H9 (cell line): ENCODE results near the gene BCAT1. TPM values are rescaled to one million over a fixed set of nuclear protein-coding genes. Genes with fewer than 3 reads are reported as not detected.

Experiments used
- DNase-seq: peaks from one replicate; pipeline ENCODE4 v3.0.0-alpha.2; 2017
- H2AFZ ChIP-seq: one replicate; pipeline ENCODE4 v1.6.1; 2013; ENCODE audit warnings: mild to moderate bottlenecking, low read length, control low read depth, moderate library complexity
- H2AK5ac ChIP-seq: 2 replicates; pipeline ENCODE4 v1.6.1; 2013; ENCODE audit warnings: low read length, control low read depth, mixed read lengths; ENCODE audit not compliant: insufficient read length
- H2BK120ac ChIP-seq: one replicate; pipeline ENCODE4 v1.6.1; 2013; ENCODE audit warnings: low read depth, mild to moderate bottlenecking, low read length, control low read depth, inconsistent platforms; ENCODE audit not compliant: poor library complexity, severe bottlenecking
- H2BK12ac ChIP-seq: 2 replicates; pipeline ENCODE4 v1.6.1; 2013; ENCODE audit warnings: low read length, control low read depth, mixed read lengths, low read depth; ENCODE audit not compliant: insufficient read length
- H2BK15ac ChIP-seq: 2 replicates; pipeline ENCODE4 v1.6.1; 2013; ENCODE audit warnings: low read depth, low read length, control low read depth
- H2BK20ac ChIP-seq: one replicate; pipeline ENCODE4 v1.6.1; 2013; ENCODE audit warnings: low read depth, mild to moderate bottlenecking, low read length, control low read depth, inconsistent platforms; ENCODE audit not compliant: poor library complexity, severe bottlenecking
- H2BK5ac ChIP-seq: 2 replicates; pipeline ENCODE4 v1.6.1; 2013; ENCODE audit warnings: low read length, control low read depth, mixed read lengths; ENCODE audit not compliant: insufficient read length
- H3K14ac ChIP-seq: 2 replicates; pipeline ENCODE4 v1.6.1; 2013; ENCODE audit warnings: low read length, control low read depth; ENCODE audit not compliant: insufficient read depth
- H3K18ac ChIP-seq: 2 replicates; pipeline ENCODE4 v1.6.1; 2013; ENCODE audit warnings: low read depth, mild to moderate bottlenecking, mixed read lengths, low read length, control low read depth; ENCODE audit not compliant: insufficient read length
- H3K23ac ChIP-seq: 2 replicates; pipeline ENCODE4 v1.6.1; 2013; ENCODE audit warnings: low read length, control low read depth, mixed read lengths, low read depth; ENCODE audit not compliant: insufficient read length
- H3K23me2 ChIP-seq: 2 replicates; pipeline ENCODE4 v1.6.1; 2013; ENCODE audit warnings: low read depth, mild to moderate bottlenecking, mixed read lengths, low read length, control low read depth; ENCODE audit not compliant: insufficient read length, poor library complexity, severe bottlenecking
- H3K27ac ChIP-seq: 2 replicates; pipeline ENCODE4 v1.5.1; 2013; ENCODE audit warnings: low read length, control low read depth, mixed read lengths, low read depth; ENCODE audit not compliant: insufficient read length
- H3K27me3 ChIP-seq: 2 replicates; pipeline ENCODE4 v1.6.1; 2013; ENCODE audit warnings: low read length, control low read depth, inconsistent platforms; ENCODE audit not compliant: insufficient read depth
- H3K4ac ChIP-seq: 2 replicates; pipeline ENCODE4 v1.6.1; 2013; ENCODE audit warnings: low read depth, mild to moderate bottlenecking, control low read depth, inconsistent platforms, low read length, moderate library complexity
- H3K4me1 ChIP-seq: 2 replicates; pipeline ENCODE4 v1.6.1; 2013; ENCODE audit warnings: low read length, control low read depth, inconsistent platforms; ENCODE audit not compliant: insufficient read depth
- H3K4me2 ChIP-seq: 2 replicates; pipeline ENCODE4 v1.6.1; 2013; ENCODE audit warnings: low read length, control low read depth, mixed read lengths; ENCODE audit not compliant: insufficient read length, insufficient read depth
- H3K56ac ChIP-seq: 2 replicates; pipeline ENCODE4 v1.6.1; 2013; ENCODE audit warnings: low read depth, mild to moderate bottlenecking, mixed read lengths, low read length, control low read depth; ENCODE audit not compliant: insufficient read length
- H3K79me1 ChIP-seq: 2 replicates; pipeline ENCODE4 v1.6.1; 2013; ENCODE audit warnings: low read depth, mild to moderate bottlenecking, moderate library complexity, low read length, control low read depth, inconsistent platforms; ENCODE audit not compliant: insufficient read depth, poor library complexity, severe bottlenecking
- H3K79me2 ChIP-seq: 2 replicates; pipeline ENCODE4 v1.6.1; 2013; ENCODE audit warnings: low read length, control low read depth, inconsistent platforms; ENCODE audit not compliant: insufficient read depth
- H3K9ac ChIP-seq: 2 replicates; pipeline ENCODE4 v1.6.1; 2013; ENCODE audit warnings: low read length, control low read depth, mixed read lengths; ENCODE audit not compliant: insufficient read length; ENCODE audit errors: extremely low read depth
- H3K9me3 ChIP-seq: one replicate; pipeline ENCODE4 v1.6.1; 2013; ENCODE audit warnings: low read depth, low read length, inconsistent platforms; ENCODE audit not compliant: control insufficient read depth
- H3T11ph ChIP-seq: one replicate; pipeline ENCODE4 v1.6.1; 2013; ENCODE audit warnings: mild to moderate bottlenecking, low read length, control low read depth, inconsistent platforms
- H4K20me1 ChIP-seq: one replicate; pipeline ENCODE4 v1.6.1; 2013; ENCODE audit not compliant: control insufficient read depth, insufficient read length, insufficient read depth
- H4K5ac ChIP-seq: 2 replicates; pipeline ENCODE4 v1.6.1; 2013; ENCODE audit warnings: low read depth, mild to moderate bottlenecking, mixed read lengths, low read length, control low read depth; ENCODE audit not compliant: insufficient read length
- H4K8ac ChIP-seq: replicated peaks from 2 replicates; pipeline ENCODE4 v1.6.1; 2013; ENCODE audit warnings: low read length, control low read depth, mixed read lengths, low read depth; ENCODE audit not compliant: insufficient read length
- H4K91ac ChIP-seq: 2 replicates; pipeline ENCODE4 v1.6.1; 2013; ENCODE audit warnings: low read depth, mild to moderate bottlenecking, moderate library complexity, mixed read lengths, low read length, control low read depth; ENCODE audit not compliant: insufficient read length
- H3K27ac Mint-ChIP-seq, 3 experiments: 2 replicates in 2 of 3; 3 replicates in 1 of 3; pipeline ENCODE4 v1.8.0; 2020 to 2021; ENCODE audit warnings: mixed read lengths in 3 of 3, mild to moderate bottlenecking in 1 of 3, moderate library complexity in 1 of 3
- H3K27me3 Mint-ChIP-seq: 2 replicates; pipeline ENCODE4 v1.8.0; 2021; ENCODE audit warnings: low read depth, mild to moderate bottlenecking, moderate library complexity, mixed read lengths
- H3K36me3 Mint-ChIP-seq, 3 experiments: 2 replicates in 2 of 3; 3 replicates in 1 of 3; pipeline ENCODE4 v1.8.0; 2020 to 2021; ENCODE audit warnings: low read depth in 3 of 3, mixed read lengths in 3 of 3; ENCODE audit not compliant: insufficient read depth in 1 of 3
- H3K4me1 Mint-ChIP-seq, 2 experiments: 2 replicates each; pipeline ENCODE4 v1.8.0; 2020; ENCODE audit warnings: mixed read lengths in 2 of 2
- H3K4me3 Mint-ChIP-seq, 2 experiments: 2 replicates in 1 of 2; 3 replicates in 1 of 2; pipeline ENCODE4 v1.8.0; 2020 to 2021; ENCODE audit warnings: mild to moderate bottlenecking in 2 of 2, mixed read lengths in 2 of 2, moderate library complexity in 1 of 2
- H3K9me3 Mint-ChIP-seq, 2 experiments: 2 replicates in 1 of 2; 3 replicates in 1 of 2; pipeline ENCODE4 v1.8.0; 2020; ENCODE audit warnings: mild to moderate bottlenecking in 2 of 2, mixed read lengths in 2 of 2, moderate library complexity in 1 of 2
- WGBS: extraction: QIAGEN DNeasy Blood & Tissue Kit; methylation state at CpG from one replicate; pipeline ENCODE4 v1.1.7; 2013; ENCODE audit warnings: missing lambda C conversion rate, low lambda C conversion rate, mixed read lengths; ENCODE audit not compliant: insufficient read length; ENCODE audit errors: extremely low coverage; 5-methylcytosine and 5-hydroxymethylcytosine counted together
- total RNA-seq: library from RNA; stranded (reverse); gene quantifications from 2 replicates; pipeline ENCODE4 v1.2.1, GENCODE V29; 2021
- TF ChIP-seq, protein P1 (sequence below): fragments of 200-600 bp; sonication (generic); conservative IDR thresholded peaks from 3 replicates; pipeline ENCODE4 v1.8.0; 2021; ENCODE audit warnings: antibody characterized with exemption, mild to moderate bottlenecking

Gene BCAT1
- total RNA-seq, 1 experiment from 2014 or later: 244 TPM

DNA sequence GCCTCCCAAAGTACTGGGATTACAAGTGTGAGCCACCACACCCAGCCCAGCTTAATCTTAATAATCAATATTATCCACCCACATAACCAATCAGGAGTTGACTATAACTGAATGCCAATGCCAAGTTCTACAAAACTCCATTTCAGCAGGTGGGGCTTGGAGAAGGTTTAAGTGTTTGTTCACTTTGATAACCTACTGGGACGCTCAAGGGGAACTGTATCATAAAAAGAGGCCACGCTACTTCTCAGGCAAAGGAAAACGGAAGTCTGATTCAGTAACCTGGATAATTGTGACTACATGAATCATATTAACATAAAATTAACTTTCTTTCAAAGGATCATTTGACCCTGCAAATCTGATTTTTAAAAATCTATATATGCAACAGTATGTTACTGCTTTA, 179.2 kb downstream of the BCAT1 start:
- Histone ChIP-seq H3T11ph (no peak overlapping the region), H4K20me1 (no peaks in the 10 kb centered on the region), H2BK15ac (no peak overlapping the region), H3K4me1 (no peaks in the 10 kb centered on the region), H3K27me3 (no peaks in the 10 kb centered on the region), H2BK120ac (no peak overlapping the region), H3K27ac (no peak overlapping the region), H2AFZ (no peak overlapping the region), H3K79me1 (no peaks in the 10 kb centered on the region), H4K8ac (no peak overlapping the region), H2AK5ac (no peak overlapping the region), H3K79me2 (no peaks in the 10 kb centered on the region), H3K4ac (no peak overlapping the region), H2BK20ac (no peak overlapping the region), H3K14ac (no peak overlapping the region), H3K9ac (no peak overlapping the region), H3K18ac (no peak overlapping the region), H2BK5ac (no peak overlapping the region), H3K23ac (no peak overlapping the region), H3K4me2 (no peak overlapping the region), H3K9me3 (no peaks in the 10 kb centered on the region), H2BK12ac (no peak overlapping the region), H4K91ac (no peak overlapping the region), H4K5ac (no peak overlapping the region), H3K23me2 (no peaks in the 10 kb centered on the region), H3K56ac (no peak overlapping the region)
- no peak overlapping the region for H3K27ac Mint-ChIP-seq
- no peaks in the 10 kb centered on the region for H3K36me3 Mint-ChIP-seq
- peaks cover 0 to 4% of the 10 kb centered on the region in 2 experiments; a peak in 2 of 5 replicates for H3K9me3 Mint-ChIP-seq
- TF ChIP-seq, protein P1, sequence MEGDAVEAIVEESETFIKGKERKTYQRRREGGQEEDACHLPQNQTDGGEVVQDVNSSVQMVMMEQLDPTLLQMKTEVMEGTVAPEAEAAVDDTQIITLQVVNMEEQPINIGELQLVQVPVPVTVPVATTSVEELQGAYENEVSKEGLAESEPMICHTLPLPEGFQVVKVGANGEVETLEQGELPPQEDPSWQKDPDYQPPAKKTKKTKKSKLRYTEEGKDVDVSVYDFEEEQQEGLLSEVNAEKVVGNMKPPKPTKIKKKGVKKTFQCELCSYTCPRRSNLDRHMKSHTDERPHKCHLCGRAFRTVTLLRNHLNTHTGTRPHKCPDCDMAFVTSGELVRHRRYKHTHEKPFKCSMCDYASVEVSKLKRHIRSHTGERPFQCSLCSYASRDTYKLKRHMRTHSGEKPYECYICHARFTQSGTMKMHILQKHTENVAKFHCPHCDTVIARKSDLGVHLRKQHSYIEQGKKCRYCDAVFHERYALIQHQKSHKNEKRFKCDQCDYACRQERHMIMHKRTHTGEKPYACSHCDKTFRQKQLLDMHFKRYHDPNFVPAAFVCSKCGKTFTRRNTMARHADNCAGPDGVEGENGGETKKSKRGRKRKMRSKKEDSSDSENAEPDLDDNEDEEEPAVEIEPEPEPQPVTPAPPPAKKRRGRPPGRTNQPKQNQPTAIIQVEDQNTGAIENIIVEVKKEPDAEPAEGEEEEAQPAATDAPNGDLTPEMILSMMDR: no peak
- no peak for DNase-seq
- H3K4me3 Mint-ChIP-seq: no peak overlapping the region
- WGBS: no CpG with 5 or more reads among the region's 3 CpGs
- no peaks in the 10 kb centered on the region for H3K4me1 Mint-ChIP-seq
- no peaks in the 10 kb centered on the region for H3K27me3 Mint-ChIP-seq
